ENCODE measurements around the gene HK3.

Gene HK3

DNA sequence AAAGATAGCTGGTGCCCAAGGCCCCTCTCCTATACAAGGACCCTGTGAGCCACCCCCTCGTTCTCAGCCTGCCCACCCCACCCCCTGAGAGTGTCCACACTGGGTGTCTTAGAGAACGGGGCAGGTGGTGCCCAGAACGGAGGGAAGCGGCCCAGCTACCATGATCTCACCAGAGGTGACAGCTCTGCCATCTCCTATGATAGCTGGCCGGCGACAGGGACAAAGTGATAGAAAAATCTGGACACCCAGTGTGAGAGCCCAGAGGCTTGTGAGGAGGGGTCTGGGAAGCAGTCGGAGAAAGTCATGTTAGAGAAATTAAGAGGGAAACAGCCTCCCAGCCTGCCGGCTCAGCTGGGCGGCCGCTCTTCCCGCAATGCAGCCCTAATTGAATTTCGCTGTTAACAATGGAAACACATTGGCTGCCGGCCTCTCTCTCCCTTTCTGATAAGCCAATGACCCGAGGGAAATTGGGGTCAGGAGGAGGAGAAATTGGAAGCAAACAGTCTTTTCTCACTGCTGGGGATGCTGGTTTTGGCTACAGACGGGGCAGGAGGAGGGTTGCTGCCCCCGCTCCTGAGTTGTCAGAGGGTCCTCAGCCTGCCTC is 32.3 kb downstream of the HK3 start:
- DNase-seq, result no peak

DNA sequence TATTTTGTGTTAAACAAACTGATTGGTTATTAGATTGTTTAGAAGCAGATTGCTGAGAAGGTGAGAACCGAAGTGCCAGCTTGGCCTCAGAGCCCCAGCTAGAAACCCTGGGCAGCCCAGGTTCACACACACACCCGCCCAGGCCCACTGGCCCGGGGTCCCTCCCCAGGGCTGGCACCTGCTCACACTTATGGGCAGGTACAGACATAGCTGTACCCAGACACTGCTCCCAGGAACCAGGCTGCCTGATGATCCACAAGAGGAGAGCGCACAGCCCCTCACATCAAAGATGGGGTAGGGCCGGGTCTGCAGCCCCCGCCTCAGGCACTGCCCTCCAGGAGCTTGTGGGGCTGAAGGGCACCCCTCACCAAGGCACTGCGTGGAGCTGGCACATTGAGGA is 33.2 kb downstream of the HK3 start:
- DNase-seq, result no peak

DNA sequence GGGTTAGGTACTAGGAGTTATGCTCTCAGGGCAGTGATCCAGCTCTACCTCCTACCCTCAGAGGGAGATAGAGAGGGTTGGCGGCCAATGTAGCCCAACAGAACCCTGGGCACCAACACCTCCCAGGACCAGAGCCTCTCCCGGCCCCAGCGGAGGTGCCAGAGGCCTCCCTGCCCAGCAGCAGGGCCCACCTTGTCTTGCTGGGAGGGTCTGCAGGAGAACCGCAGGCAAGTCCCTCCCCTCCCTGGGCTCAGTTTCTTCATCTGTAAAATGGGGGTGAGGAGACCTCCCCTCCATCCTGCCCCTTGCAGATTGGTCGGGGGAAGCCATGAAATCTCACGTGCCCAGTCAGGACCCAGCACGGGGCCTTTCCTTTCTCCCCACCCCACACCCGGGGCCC is 34.4 kb downstream of the HK3 start:
- DNase-seq, result no peak

DNA sequence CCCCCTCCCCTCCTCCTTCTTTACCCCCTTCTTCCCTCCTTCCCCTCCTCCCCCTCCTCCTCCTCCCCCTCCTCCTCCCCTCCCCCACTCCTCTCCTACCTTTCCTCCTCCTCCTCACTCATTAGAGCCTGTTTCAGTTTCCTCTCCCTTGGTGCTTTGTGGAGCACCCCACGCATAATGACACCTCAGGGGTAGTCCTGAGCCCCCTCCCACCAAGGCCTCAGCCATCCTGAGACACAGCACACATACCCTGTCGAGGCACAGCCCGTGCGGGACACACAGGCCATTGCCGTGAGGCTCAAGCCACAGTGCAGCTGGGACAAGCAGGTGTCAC is 35.4 kb downstream of the HK3 start:
- no peak for DNase-seq

DNA sequence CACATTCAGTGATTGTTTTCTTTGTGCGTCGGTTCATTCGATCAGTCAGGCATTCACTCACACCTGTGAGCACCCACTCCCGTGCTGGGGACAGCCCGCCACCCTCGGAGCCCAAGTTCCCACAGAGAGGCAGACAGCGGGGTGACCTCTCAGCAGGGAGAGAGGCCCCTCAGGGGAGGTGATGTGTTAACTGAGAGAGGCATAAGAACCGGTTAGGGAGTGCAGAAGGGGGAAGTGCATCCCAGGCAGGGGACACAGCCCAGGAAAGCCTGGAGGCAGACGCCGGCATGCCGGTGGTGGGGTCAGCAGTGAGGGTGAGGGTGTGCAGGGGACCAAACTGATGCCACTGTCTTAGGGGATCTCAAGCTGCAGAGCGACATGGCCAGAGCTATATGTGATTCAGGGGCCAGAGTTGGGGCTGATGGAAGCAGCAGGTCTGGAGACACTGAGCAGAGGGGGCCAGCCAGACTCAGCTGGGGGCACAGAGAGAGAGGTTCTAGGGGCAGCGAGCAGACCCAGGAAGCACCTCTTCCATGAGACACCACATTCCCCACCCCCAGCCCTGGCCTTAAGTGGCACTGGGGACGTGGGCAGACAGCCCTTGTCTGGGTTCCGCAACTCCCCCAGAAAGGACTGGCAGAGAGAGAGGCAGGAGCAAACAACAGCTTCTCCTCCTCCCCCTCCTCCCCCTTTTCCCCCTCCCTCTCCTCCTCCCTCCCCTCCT is 35.9 kb downstream of the HK3 start:
- DNase-seq, result no peak

DNA sequence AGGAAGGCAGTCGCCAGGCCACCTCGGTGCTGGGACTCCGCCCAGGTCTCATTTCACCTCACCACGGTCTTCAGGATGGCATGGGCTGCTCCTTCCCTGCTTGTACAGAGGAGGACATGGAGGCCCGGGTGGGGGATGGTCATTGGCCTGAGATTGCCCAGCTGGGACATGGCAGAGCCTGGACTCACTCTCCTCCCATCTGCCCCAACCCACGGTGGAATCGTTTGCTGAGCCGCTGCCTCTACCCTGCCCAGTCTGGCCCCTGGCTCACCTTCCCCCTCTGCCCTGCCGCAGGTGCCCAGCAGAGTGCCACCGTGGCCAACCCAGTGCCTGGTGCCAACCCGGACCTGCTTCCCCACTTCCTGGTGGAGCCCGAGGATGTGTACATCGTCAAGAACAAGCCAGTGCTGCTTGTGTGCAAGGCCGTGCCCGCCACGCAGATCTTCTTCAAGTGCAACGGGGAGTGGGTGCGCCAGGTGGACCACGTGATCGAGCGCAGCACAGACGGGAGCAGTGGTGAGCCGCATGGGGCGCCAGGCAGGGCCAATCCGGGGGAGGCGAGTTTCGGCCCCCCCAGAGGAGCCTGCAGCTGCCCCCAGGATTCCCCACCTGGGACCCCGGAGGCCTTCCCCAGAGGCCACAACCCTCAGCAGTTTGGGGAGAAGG is 36.7 kb downstream of the HK3 start:
- DNase-seq, result no peak

DNA sequence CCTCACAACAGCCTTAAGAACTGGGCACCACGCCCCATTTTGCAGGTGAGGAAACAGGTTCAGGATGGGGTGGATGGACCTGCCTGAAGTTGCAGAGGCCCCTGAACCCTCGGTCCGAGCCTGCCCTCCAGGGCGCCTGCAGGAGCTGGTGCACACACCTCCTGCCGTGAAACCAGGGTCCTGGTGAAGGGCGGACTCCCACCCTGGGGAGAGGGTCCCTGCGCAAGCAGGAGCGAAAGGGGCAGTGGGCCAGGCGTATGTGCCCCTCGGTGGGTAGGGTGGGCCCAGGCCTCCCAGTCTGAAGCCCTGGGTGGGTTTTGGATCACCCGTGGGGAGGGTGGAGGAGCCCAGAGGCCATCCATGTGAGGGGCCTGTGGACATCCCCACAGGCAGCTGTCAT is 37.9 kb downstream of the HK3 start:
- DNase-seq, result no peak

DNA sequence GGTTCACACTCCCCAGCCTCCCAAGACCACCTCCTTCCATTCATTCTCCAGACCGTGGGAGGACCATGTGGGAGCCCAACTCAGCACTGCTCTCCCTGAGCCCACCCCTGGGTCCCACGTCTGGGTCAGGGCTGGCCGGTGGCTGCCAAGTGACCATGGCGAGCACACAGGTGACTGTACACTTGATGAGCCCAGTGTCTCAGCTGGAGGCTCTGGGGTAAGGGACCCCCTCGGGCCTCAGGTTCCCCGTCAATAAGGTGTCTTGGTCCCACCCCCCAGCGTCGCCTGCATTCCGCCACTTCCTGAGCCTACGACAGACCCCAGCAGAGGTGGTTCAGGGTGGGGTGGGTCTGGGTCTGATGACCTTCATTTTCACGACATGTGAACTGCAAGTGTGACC is 38.8 kb downstream of the HK3 start:
- DNase-seq, result no peak

DNA sequence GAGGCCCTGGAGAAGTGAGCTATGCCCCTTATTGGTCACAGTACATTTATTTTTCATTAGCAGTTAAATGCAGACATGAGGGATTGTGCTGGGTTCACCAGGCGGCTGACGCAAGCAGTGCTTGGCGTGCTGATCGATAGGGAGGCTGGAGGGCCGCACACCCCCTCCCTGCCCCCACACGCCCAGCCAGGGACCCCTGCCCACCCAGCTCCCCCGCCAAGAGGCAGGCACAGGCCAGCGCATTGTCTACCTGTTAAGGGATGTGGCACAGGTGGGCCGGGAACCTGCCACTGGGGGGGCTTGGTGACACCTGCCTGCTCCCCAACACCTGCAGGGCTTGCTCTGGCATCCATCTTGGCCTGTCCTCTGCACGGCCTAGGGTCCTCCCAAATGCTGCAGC is 39.2 kb downstream of the HK3 start:
- no peak for DNase-seq

DNA sequence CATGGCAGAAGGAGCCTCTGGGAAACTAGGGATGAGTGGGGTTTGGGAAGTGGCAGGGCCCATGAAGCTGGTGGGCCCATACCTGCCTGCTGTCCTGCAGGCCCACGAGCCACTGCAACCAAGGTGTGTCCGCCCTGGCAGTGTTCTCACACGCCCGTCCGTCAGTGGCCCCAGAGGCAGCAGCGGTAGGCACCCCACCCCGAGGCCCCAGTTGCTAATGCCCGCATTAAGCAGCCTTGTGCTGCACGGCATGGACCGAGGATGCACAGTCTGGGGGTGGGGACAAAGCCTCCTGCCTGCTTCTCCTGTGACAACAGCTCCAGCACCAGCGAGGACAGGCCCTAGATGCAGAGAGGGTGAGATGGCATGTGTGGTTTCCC is 41.3 kb downstream of the HK3 start:
- DNase-seq, result no peak

DNA sequence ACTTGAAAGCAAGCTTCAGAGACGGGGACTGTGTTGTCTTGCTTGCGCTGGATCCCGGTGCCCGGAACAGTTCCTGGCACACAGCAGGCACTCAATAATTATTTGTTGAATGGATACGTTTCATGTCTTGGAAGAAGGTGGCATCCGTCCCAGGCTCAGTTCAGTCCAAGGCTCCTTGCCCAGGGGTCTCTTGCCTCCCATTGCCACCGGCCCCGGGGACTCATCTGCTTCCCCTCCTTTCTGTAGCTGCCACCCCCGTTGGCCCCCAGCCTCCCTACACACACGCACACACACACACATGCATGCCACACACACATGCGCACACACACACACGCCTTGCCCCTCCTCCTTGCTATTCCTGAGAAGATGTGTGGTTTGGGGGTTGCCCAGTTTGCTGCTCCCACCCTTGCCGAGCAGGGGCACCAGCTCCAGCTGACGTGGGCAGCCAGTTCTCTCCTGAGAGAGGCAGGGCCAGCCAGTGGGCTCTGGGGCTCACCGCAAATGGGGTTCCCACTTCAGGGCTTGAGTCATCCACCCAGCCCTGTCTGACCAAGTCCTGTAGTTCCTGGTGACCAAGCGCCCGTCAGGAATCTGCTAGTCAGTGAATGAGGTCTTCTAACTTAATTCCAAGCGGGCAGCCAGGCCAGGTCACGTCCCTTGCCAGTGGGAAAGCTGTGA is 41.8 kb downstream of the HK3 start:
- DNase-seq, result no peak

DNA sequence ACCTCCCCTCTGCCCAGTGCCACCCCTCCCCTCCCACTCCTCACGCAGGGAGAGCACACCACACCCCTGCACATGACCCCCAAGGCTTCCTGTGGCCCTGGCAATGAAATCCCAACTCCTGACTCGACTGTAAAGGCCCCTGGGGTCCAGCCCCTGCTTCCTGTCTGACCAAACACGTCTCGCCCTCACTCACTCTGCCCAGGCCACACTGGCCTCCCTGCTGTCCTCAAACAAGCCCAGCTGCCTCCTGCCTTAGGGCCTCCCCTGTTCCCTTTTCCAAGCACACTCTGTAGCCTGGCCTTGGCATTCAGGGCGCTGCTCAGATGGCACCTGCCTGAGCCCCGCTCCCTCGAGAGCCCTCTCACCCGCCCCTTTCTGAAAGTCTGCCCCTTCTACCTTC is 42.4 kb downstream of the HK3 start:
- no peak for DNase-seq

DNA sequence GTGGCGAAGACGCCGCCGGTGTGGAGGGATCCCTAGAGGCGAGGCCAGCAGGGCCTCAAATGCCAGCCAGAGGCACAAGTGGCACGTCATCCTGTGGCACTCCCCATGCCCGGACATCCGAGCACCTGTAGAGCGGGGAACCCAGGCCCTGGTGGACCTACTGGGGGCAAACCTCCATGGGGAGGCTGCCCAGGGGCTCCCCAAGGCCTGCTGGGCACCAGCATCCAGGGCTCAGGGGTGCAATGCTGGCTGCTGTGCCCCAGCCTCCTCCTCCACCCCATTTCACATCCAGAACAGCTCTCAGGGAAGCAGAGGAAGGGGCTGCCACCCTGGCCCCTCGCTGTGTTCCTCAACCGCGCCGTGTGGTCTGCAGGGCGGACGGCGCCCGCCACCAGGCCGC is 43.5 kb downstream of the HK3 start:
- DNase-seq, result no peak

DNA sequence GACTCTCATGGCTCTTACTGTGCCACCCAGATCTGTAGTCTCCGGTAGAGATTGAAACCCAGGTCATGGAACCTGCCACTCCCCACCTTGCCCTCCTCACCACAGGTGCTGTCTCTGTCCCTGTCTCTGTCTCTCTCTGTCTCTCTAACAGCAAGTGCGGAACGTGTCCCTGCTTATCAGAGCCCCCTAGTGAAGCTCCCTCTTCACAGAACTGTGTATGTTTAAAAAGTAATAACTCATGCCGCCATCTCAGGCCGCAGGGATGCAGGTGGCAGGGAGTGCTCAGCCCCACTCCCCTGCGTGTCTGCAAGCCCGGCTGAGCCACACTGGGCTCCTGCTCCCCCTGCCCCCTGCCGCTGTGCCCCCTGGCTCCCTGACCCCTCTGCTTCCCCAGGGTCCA is 45.0 kb downstream of the HK3 start:
- DNase-seq, result no peak

DNA sequence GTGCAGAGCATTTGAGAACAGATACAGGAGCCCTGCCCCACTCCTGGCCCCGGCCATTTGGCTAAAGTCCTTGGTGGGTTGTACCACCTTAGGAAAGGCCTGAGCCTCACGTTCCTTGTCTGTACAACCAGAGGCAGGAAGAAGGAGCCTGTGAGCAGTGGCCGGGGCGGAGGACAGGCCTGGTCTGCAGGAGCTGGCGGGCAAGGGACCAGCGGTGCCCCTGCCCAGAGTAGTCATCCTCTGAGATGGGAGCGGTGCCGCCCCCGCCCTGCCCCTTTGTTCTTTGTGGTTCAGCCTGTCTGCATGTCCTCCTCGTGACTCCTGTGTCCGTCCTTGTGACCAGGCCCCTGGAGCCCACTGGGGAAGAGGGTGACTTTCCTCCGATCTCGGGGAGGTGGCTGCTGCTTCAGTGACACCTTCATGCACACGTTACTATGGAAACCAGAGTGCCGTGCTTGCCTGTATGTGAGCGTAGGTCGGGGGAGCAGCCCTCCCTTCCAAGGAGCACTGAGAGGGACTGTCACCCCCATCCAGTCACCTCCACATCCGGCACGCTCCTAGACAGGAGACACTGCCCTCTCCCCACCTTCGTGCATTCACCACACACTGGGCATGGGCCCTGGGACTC is 45.9 kb downstream of the HK3 start:
- no peak for DNase-seq

DNA sequence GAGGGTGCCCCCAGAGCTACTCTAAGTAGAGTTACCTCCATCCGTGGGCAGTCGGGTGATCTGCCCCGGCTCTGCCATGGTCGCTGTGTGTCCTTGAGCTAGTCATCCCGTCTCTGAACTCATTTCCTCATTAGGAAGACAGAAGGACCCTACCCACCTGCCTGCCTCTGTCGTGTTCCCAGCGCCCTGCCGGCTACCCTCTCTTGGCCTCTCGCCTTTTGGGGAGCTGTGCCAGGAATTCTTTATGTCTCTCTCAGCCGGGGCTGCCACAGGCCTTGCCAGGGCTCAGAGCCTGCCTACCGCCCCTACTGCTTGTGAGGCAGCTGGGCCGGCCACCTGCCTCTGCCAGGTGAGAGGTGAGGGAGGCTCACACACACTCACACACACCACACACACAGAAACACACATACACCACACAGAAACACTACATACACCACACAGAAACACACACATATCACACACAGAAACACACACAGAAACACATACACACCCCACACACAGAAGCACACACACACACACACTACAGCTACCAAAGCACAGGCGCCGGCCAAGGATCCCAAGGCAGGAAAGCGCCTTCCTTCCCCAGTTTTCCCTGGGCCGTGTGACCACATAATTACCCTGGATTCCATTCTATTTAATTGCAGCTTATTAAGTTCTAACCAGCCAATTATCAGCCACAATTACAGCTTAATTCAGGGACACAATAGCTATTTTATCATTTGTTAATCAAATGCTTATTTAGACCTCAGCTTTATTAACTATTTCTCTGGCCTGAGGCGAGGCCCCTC is 47.1 kb downstream of the HK3 start:
- DNase-seq, result no peak

DNA sequence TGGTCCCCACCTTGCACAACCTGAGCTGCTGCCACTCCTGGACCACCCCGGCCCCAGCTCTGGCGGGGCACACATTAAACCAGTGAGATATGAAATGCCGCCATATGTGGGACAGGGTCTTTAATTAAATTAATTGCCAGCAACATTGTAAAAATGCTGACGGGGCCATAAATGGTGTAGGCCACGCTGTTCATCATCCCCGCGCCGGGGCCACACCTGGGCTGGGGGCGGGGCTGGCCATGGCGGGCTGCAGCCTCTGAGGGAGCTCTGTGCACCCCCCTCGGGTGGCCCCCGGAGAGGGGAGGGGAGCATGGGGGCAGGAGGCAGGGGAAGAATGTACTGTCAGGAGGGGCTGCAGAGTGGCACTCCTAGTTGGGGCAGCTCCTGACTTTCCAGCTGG is 47.8 kb downstream of the HK3 start:
- DNase-seq, result no peak

DNA sequence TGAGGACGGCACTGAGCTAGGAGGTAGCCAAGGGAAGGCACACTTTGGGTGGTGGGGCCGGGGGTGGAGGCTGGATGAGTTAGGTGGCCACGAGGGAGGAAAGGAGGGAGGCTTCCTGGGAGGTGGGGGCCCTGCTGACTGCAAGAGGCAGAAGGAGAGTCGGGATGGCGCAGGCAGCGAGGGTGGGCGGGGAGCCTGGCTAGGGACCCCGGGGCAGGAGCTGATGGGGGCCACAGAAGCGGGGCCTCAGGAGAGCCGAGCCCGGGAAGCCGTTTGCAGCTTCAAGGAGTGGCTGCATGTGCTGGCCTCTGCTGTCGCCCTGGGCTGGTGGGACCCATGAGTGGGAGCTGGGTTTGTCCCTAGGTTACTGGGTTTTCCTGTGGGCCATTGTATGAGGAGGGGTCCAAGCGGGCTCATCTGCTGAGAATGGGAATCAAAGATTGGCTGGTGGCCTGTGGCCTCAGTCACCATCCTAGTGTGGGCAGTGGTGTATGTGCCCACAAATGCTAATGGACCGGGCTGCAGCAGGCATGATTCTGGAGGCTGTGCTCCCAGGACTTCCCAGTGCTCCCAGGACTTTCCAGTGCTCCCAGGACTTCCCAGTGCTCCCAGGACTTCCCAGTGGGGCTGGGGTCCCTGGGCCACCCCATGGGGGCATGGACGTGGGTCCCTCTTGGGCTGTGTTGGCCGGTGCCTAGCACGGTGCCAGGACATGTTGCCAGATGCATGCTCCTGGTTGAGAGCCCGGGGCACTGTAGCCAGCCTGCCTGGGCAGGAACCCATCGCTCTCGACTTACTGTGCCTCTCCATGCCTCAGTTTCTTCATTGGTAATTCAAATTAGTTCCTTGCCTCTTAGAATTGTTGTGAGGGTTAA is 48.5 kb downstream of the HK3 start:
- no peak for DNase-seq

DNA sequence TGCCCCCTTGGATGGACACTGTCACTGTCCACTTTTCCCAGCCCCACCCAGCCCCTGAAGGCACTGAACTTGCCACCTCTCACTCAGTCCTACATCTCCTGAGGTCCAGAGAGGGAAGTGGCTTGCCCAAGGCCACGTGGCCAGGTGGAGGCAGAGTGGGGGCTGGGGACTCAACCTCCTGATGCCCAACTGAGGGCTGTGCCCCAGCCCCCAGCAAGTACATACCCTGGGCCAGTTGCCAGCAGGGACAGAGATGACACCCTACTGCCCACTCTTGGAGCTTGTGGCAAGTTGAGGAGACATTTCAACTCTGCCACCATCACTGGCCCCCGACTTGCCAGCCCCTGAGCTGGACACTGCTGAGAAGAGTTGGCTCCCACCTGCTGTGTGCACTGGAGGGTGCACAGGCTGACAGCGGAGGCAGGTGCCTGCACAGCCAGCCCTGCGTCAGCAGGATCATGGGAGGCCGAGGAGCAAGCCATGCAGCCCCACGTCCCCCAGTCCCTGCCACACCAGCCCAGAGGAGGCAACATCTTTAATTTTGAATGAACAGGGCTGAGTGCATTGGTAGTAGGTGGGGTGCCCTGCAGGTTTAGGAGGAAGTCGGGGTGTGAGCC is 49.4 kb downstream of the HK3 start:
- no peak for DNase-seq

DNA sequence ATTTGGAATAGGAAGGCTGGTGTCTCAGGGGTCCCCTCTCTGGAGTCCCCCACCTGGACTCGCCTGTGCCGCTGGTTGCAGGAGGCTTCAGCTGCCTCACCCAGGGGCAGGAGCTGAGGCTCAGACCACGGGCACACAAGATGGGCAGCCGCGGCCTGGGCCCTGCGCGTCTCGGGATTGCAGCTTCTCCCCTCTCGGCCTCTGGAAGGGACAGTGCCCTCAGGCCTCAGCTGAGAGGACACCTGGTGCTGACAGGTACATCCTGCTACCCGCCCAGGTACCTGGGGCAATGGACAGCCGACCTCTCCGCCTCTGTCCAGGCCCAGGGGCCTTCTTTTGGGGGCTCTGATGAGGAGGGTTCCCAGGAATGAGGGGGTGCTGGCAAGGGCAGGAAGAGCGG is 50.5 kb downstream of the HK3 start:
- DNase-seq, result no peak

DNA sequence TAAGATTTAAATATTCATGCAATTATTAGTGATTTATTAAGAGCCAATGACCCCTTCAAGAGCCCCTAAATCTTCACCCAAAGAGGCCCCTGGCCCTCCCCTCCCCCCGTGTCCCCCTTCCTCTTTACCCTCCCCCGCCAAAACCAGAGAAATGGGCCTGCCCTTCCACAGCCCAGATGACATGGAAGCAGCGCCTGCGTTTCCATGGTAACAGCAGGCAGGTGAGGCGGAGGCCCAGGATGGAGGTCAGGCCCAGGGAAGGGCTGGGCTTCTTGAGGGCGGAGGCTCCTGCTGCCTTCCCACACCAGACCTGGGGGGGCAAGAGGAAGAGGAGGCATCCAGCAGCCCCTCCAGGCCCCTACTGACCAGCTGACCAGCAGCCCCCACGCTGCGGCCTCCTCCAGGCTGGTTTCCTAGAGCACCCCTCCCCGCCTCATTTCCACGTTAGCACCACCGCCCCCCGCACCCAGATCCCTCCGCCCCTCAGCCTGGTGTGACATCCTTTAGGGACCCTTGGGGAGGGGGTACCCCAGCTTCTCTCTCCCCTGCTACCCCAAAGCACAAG is 51.3 kb downstream of the HK3 start:
- no peak for DNase-seq

All from GF-D8 (cell line).